Epithelial cell of prostate (primary cell): ENCODE measurements around the gene RANBP10.
"Not testable (repeated sequence)": the region's sequence is repeated elsewhere in the genome, so short reads cannot be mapped to it uniquely, and the experiment has no call there.

Experiments
- DNase-seq: peaks from one replicate; pipeline ENCODE4 v3.0.0-alpha.2; 2011; ENCODE audit warnings: low read depth, low spot score
- H3K27ac ChIP-seq: fragments of 450-650 bp; 2 replicates; pipeline ENCODE4 v1.5.1; 2017; ENCODE audit warnings: mild to moderate bottlenecking

Gene RANBP10

DNA sequence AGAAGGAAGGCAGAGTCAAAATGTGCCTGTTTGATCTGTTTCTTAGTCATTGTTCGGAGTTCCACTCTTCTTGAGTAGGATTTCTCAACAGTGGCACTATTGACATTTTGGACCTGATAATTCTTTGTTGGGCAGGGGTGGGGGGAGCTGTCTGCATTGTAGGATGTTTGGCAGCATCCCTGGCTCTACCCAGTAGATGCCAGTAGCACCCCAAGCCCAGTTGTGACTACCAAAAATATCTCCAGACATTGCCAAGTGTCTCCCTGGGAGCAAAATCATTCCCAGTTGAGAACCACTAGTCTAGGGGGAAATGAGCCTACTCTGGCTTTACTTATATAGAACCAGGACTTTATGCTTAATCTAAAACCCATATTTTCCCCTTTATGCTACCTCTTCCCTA is 86.1 kb downstream of the RANBP10 start:
- DNase-seq, result no peak

DNA sequence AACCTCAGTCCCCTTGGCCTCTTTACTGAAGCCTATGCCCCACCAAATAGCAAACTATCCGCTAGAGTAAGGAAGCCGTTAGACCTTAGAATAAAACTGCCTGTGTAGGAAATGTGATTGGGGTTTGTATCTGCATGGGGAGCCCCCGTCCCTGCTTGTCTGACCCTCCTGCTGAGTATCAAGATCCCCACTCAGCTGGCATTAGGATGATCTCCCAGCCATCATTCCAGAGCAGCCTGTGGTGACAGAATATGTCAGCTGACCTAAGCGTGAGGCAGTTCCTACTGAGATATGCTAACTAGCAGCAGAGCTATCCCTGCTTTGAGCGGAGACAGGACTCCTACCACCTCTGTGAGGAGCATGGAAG is 86.6 kb downstream of the RANBP10 start:
- DNase-seq, result no peak

More for the DNA sequence above, 86.1 kb downstream of the RANBP10 start:
- peak overlapping the region; percentile 69 for H3K27ac ChIP-seq

DNA sequence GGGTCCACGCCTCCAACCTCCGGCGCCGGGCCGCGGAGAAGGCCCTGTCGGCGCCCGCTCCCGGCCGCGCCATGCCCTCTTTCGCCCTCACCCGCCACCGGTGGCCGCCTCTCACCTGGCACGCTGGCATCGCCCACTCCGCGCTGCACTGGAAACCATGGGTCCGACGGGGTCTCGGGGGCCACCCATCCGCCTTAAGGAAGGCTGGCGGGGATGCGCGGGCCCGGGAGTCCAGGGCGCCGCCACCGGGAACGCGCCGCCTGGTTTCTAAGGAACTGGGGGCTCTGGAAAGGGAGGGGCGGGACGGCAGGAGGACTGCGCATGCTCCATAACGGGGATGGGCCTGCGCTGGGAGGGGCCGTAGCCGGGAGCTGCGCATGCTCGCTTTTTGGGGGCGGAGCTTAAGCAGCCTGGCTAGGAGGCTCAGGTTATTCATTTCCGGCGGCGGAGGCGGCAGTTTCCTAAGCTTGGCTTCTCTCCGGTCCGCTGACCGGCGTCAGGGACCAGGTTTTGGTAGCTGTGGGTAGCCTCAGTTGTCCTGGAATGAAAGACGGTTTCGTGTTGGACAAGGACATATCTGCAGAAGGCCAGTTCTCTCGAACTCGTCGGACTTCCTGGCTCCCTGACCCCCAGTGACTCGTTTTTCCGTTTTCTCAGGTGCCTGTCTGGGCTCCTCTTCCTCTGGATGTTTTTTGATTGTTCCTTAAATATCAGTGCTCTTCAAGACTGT is 87.1 kb downstream of the RANBP10 start, which contains the start of gene GFOD2:
TSS of gene GFOD2 (minus strand) at position 269 of the 730 bp plus-strand sequence. CDS start 33,601 bp downstream, outside the sequence.
- peak within 1 kb of the TSS; percentile 69 for H3K27ac ChIP-seq
- peak; percentile 46 for DNase-seq

More for the DNA sequence above, 86.6 kb downstream of the RANBP10 start:
- peak overlapping the region; percentile 69 for H3K27ac ChIP-seq

GRCh38 chr16:67718668-67719047 is 87.7 kb downstream of the RANBP10 start:
- peak overlapping the region; percentile 69 for H3K27ac ChIP-seq
- DNase-seq, result no peak

- no peak for DNase-seq
- no peak overlapping the region for H3K27ac ChIP-seq
Observed at GRCh38 chr16:67716097-67716496, 90.3 kb downstream of the RANBP10 start.

DNA sequence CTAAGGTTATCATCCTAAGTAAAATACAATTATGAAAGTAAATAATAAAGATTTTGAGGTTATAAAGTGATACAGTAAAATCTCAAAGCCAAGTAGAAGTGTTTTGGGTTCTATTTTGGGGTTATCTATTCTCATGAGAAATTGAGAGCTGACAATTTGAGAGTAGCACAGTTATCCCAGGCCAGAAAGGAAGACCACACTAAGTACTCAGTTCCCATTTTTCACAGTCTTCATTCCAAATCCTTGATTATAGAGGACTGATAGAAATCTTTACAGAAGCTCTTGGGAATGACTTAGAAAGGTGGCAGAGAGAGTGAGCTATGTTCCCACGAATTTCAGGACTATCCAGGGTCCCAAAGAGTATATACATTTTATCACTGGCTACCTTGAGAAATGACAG is 91.8 kb downstream of the RANBP10 start:
- DNase-seq, result no peak
- no peak overlapping the region for H3K27ac ChIP-seq

- H3K27ac ChIP-seq, result no peak overlapping the region
- DNase-seq, result no peak
Observed at GRCh38 chr16:67713647-67714273, 92.6 kb downstream of the RANBP10 start.

GRCh38 chr16:67710607-67711006 is 95.8 kb downstream of the RANBP10 start:
- no peak for DNase-seq
- H3K27ac ChIP-seq, result no peak overlapping the region

GRCh38 chr16:67709050-67709449 is 97.3 kb downstream of the RANBP10 start:
- no peak for DNase-seq
- H3K27ac ChIP-seq, result peak overlapping the region; percentile 48

DNA sequence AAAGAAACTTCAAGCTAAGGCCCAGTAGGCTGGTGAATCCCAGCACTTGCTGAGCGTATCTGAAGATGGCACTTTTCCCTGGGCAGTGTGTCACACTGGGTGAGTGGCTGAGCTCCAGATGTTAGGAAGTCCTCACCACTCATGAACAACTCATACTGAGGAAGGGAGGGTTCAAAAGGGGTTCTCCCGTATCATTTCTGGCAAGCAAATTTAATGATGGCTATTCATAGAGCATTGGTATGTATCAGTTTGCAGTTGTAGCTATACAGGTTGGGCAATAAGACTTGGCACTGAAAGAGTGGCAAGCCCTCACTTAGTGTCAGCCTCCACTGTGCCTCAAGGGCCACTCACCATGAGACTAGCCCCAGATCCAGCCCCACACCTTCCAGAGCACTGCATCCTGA is 98.0 kb downstream of the RANBP10 start:
- no peak for DNase-seq
- H3K27ac ChIP-seq, result peak overlapping the region; percentile 48

- no peak for DNase-seq
- peak overlapping the region; percentile 48 for H3K27ac ChIP-seq
Observed at GRCh38 chr16:67707790-67708189, 98.6 kb downstream of the RANBP10 start.

DNA sequence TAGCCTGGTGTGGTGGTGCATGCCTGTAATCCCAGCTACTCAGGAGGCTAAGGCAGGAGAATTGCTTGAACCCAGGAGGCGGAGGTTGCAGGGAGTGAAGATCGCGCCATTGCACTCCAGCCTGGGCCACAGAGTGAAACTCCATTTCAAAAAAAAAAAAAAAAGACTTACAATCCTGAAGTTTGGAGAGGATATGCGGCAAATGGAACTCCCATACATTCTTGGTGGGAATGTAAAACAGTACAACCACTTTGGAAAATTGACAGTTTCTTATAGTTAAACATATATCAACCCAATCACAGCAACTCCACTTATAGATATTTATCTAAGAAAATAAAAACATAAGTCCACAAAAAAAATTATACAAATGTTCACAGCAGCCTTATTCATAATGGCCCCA is 99.2 kb downstream of the RANBP10 start:
- DNase-seq, result no peak
- H3K27ac ChIP-seq, result no peak overlapping the region

DNA sequence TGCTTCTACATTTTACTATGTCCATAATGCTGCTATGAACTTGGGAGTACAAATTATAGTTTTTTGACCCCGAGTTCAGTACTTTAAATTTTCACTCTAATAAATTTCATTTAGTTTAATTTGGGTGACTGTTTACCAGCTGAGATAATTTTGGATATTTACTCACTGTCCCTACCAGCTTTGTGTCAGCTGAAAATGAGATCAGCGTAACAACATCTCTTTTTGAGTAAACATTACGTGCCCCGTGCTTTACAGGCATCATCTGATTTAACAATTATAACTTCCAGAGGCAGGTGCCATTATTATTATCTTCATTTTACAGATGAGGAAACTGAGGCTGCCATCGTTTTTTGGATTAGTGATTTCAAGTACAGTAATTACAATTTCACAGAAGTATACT is 102.2 kb downstream of the RANBP10 start:
- no peak for DNase-seq

GRCh38 chr16:67703626-67704025 is 102.7 kb downstream of the RANBP10 start:
- DNase-seq, result no peak
- no peak overlapping the region for H3K27ac ChIP-seq

More for the DNA sequence above, 102.2 kb downstream of the RANBP10 start:
- no peak overlapping the region for H3K27ac ChIP-seq

DNA sequence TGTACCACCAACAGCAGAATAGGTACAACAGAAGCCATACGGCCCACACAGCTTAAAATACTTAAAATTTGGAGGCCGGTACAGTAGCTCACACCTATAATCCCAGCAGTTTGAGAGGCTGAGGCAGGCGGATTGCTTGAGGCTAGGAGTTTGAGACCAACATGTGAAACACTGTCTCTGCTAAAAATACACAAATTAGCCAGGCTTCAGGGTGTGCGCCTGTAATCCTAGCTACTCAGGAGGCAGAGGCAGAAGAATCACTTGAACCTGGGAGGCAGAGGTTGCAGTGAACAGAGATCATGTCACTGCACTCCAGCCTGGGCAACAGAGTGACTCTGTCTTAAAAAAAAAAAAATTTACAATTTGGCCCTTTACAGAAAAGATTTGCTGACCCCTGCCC is 104.2 kb downstream of the RANBP10 start:
- no peak for DNase-seq
- H3K27ac ChIP-seq, result no peak overlapping the region

DNA sequence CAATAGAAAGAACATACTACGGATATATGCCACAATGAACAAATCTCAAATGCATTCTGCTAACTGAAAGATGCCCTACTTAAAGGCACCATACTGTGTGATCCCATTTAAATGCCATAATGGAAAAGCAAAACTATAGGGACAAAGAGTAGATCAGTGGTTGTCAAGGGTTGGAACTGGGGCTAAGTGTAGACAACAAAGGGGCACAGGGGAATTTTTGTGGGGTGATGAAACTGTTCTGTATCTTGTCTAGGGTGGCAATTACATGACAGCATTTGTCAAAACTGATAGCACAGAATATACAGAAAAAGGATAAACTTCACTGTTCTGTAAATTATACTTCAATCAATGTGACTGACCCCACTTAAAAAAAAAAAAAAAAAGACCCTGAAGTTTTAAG is 104.9 kb downstream of the RANBP10 start:
- no peak for DNase-seq

GRCh38 chr16:67699265-67699664 is 107.1 kb downstream of the RANBP10 start:
- no peak for DNase-seq
- peak overlapping the region; percentile 68 for H3K27ac ChIP-seq

More for the DNA sequence above, 104.9 kb downstream of the RANBP10 start:
- no peak overlapping the region for H3K27ac ChIP-seq

GRCh38 chr16:67697422-67698185 is 108.8 kb downstream of the RANBP10 start:
- DNase-seq, result no peak
- H3K27ac ChIP-seq, result peak overlapping the region; percentile 68

- H3K27ac ChIP-seq, result no peak overlapping the region
- no peak for DNase-seq
Observed at GRCh38 chr16:67694611-67695010, 111.7 kb downstream of the RANBP10 start.

GRCh38 chr16:67693517-67694285 is 112.7 kb downstream of the RANBP10 start:
- peak overlapping the region; percentile 18 for H3K27ac ChIP-seq
- not testable (repeated sequence) for DNase-seq
